Epithelial cell of umbilical artery (primary cell): Measurements from ENCODE around the gene VAX1. TPM values are rescaled to one million over a fixed set of nuclear protein-coding genes. Genes with fewer than 3 reads are reported as not detected.

Source experiments
- total RNA-seq: library from RNA; depleted of rRNA; stranded (reverse); fragments of >200 nt; gene quantifications from 2 replicates; pipeline ENCODE4 v1.2.3, GENCODE V29; 2014

VAX1 gene
- not detected in 2 replicates for total RNA-seq

DNA sequence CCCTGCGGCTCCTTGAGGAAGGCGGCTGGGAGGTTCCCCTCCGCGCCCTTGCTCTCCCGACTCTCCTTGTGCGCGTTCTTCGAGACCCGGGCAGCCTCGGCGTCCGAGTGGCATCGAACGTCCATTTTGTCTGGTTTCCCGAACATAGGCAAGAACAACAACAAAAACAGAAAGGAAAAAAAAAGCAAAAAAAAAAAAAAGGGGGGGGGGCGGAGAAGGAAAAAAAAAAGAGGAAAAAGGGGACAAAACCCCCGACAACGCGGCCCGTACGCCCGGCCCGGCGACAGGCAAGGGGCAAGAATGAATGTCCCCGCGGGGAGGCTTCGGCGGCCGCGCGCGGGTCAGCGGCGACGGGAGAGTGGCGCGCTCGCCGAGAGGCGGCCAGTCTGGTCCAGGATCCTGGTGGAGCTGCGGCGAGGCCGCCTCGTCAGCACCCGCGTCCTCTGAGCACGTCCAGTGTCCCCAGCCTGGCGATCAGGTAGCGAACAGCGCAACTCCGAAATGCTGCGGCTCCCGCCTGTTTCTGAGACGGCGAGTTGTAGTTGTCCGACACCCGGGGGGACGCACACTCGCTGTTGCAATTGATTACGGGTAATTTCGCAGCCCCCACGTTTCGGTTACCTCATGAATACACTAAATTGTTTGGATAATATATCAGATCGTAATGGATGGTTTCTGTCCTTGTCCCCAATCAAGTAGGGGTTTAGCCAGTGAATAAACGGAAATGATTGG is at the start of gene VAX1:
TSS of gene VAX1 (minus strand) at position 360 of the 732 bp plus-strand sequence. CDS start at position 146, 214 bp downstream.

Other genes starting within 250 kb of the VAX1 start
- 3.5 and 4.2 TPM in 2 replicates for gene SHTN1, start 133.1 kb downstream of the VAX1 start, total RNA-seq
- gene KCNK18, start 59.2 kb upstream of the VAX1 start, total RNA-seq: not detected in 2 replicates
- not detected in 2 replicates for gene SLC18A2, start 102.8 kb upstream of the VAX1 start, total RNA-seq
- gene PDZD8, start 237.2 kb upstream of the VAX1 start, total RNA-seq: 13.6 and 14.7 TPM in 2 replicates